ENCODE data around the gene PWWP2B.

- TF ChIP-seq CTCF (conservative IDR thresholded peaks at IDR 0.05 in 1 of 2, IDR thresholded peaks at IDR 0.05 in 1 of 2; ENCODE audit: extremely low read depth in 1 of 2, insufficient read depth in 1 of 2, low read depth in 1 of 2, low read length in 2 of 2) (no peak), EZH2 (IDR thresholded peaks at IDR 0.05; ENCODE audit: borderline replicate concordance, low read length) (no peak)
Measured at GRCh38 chr10:132366499-132366898, 30.5 kb upstream of the PWWP2B start.

All from mammary epithelial cell (primary cell).